HG03354 (cell line): Measurements from ENCODE around the gene CLCNKA.
"Not testable (repeated sequence)": the region's sequence is repeated elsewhere in the genome, so short reads cannot be mapped to it uniquely, and the experiment has no call there.

Experiments
- ATAC-seq: cut with Tn5 transposase; IDR thresholded peaks from one replicate; pipeline ENCODE4 v1.9.1; 2021; ENCODE audit warnings: mild to moderate bottlenecking; ENCODE audit not compliant: unreplicated experiment, poor library complexity, severe bottlenecking

The CLCNKA gene

GRCh38 chr1:16057314-16057915 lies 35.6 kb downstream of the CLCNKA start:
- ATAC-seq, result not testable (repeated sequence)

- ATAC-seq, result not testable (repeated sequence)
Observed at GRCh38 chr1:16058394-16059120, 36.7 kb downstream of the CLCNKA start.

- ATAC-seq, result no peak
Observed at GRCh38 chr1:16061266-16061665, 39.4 kb downstream of the CLCNKA start.

- not testable (repeated sequence) for ATAC-seq
Observed at GRCh38 chr1:16061989-16062686, 40.3 kb downstream of the CLCNKA start.

GRCh38 chr1:16062687-16063075 lies 40.8 kb downstream of the CLCNKA start:
- ATAC-seq, result not testable (repeated sequence)

GRCh38 chr1:16063226-16063829 lies 41.5 kb downstream of the CLCNKA start:
- no peak for ATAC-seq

GRCh38 chr1:16063921-16064320 lies 42.1 kb downstream of the CLCNKA start:
- no peak for ATAC-seq

- no peak for ATAC-seq
Observed at GRCh38 chr1:16064536-16065268, 42.9 kb downstream of the CLCNKA start.

- no peak for ATAC-seq
Observed at GRCh38 chr1:16065269-16065576, 43.4 kb downstream of the CLCNKA start.

- ATAC-seq, result no peak
Observed at GRCh38 chr1:16066245-16066644, 44.4 kb downstream of the CLCNKA start.

GRCh38 chr1:16067127-16067768 lies 45.4 kb downstream of the CLCNKA start:
- no peak for ATAC-seq

GRCh38 chr1:16067933-16068332 lies 46.1 kb downstream of the CLCNKA start:
- ATAC-seq, result no peak

- ATAC-seq, result no peak
Observed at GRCh38 chr1:16068356-16069270, 46.8 kb downstream of the CLCNKA start.

- no peak for ATAC-seq
Observed at GRCh38 chr1:16070640-16071355, 49.0 kb downstream of the CLCNKA start.

GRCh38 chr1:16071614-16072013 lies 49.8 kb downstream of the CLCNKA start:
- no peak for ATAC-seq

GRCh38 chr1:16072095-16072494 lies 50.3 kb downstream of the CLCNKA start:
- ATAC-seq, result no peak

- ATAC-seq, result no peak
Observed at GRCh38 chr1:16072616-16073484, 51.0 kb downstream of the CLCNKA start.
